HG03175 (cell line): Measurements from ENCODE around the gene OVOL1.
A peak's percentile ranks its signal among the peaks of the same experiment; 100 is the strongest.

Experiments
- ATAC-seq: cut with Tn5 transposase; IDR thresholded peaks from one replicate; pipeline ENCODE4 v1.9.1; 2021; ENCODE audit warnings: mild to moderate bottlenecking, moderate library complexity; ENCODE audit not compliant: unreplicated experiment

The OVOL1 gene

GRCh38 chr11:65777821-65778361, 9.0 kb upstream of the OVOL1 start:
- no peak for ATAC-seq

GRCh38 chr11:65778431-65778900, 8.4 kb upstream of the OVOL1 start:
- no peak for ATAC-seq

- ATAC-seq: no peak
Observed at GRCh38 chr11:65778901-65779668, 7.8 kb upstream of the OVOL1 start.

GRCh38 chr11:65779669-65779918, 7.3 kb upstream of the OVOL1 start:
- no peak for ATAC-seq

- peak; percentile 70 for ATAC-seq
Observed at GRCh38 chr11:65779919-65780769, 6.7 kb upstream of the OVOL1 start.

- ATAC-seq: peak; percentile 43
Observed at GRCh38 chr11:65780770-65781151, 6.1 kb upstream of the OVOL1 start, which contains the start of gene AP5B1. Gene AP5B1 (minus strand): TSS chr11:65780976. CDS start chr11:65780591, 385 bp downstream.

GRCh38 chr11:65781152-65781961, 5.5 kb upstream of the OVOL1 start:
- ATAC-seq: peak; percentile 39

GRCh38 chr11:65781962-65782815, 4.7 kb upstream of the OVOL1 start:
- no peak for ATAC-seq

- ATAC-seq: no peak
Observed at GRCh38 chr11:65782816-65783228, 4.0 kb upstream of the OVOL1 start.

GRCh38 chr11:65785319-65786007, 1.4 kb upstream of the OVOL1 start:
- no peak for ATAC-seq

- no peak for ATAC-seq
Observed at GRCh38 chr11:65786008-65786785, 666 bp upstream of the OVOL1 start.

- ATAC-seq: no peak
Observed at GRCh38 chr11:65787649-65788622, 1.1 kb downstream of the OVOL1 start.

GRCh38 chr11:65788821-65789220, 2.0 kb downstream of the OVOL1 start:
- ATAC-seq: no peak

GRCh38 chr11:65789230-65790103, 2.6 kb downstream of the OVOL1 start:
- no peak for ATAC-seq

GRCh38 chr11:65790104-65790901, 3.4 kb downstream of the OVOL1 start:
- no peak for ATAC-seq
